NOMO-1 treated with dmso at 0.1 percent for 144 hours (cell line): ENCODE measurements around the gene ALG1L2.
"Not testable (repeated sequence)": the region's sequence is repeated elsewhere in the genome, so short reads cannot be mapped to it uniquely, and the experiment has no call there.

Experiments
- DNase-seq: peaks from one replicate; lab custom pipeline; 2025; ENCODE audit not compliant: unreplicated experiment; lab: John Stamatoyannopoulos, UW

ALG1L2 gene

GRCh38 chr3:130081351-130081881, at the start of gene ALG1L2:
Gene ALG1L2, plus strand, starts transcription at chr3:130081831. Its CDS starts 186 bp downstream, at chr3:130082017.
- no peak for DNase-seq

- DNase-seq = not testable (repeated sequence)
These were observed 44.4 kb upstream of the ALG1L2 start for GRCh38 chr3:130037126-130037815.

- DNase-seq = not testable (repeated sequence)
These were observed 38.9 kb upstream of the ALG1L2 start for GRCh38 chr3:130042736-130043135.

GRCh38 chr3:130043658-130044057, 38.0 kb upstream of the ALG1L2 start:
- not testable (repeated sequence) for DNase-seq

- no peak for DNase-seq
These were observed 37.3 kb upstream of the ALG1L2 start for GRCh38 chr3:130044370-130044769.

- no peak for DNase-seq
These were observed 32.9 kb upstream of the ALG1L2 start for GRCh38 chr3:130048726-130049125.

GRCh38 chr3:130052366-130052765, 29.3 kb upstream of the ALG1L2 start:
- not testable (repeated sequence) for DNase-seq

- DNase-seq = not testable (repeated sequence)
These were observed 28.7 kb upstream of the ALG1L2 start for GRCh38 chr3:130052965-130053364.

GRCh38 chr3:130057536-130058266, 23.9 kb upstream of the ALG1L2 start:
- not testable (repeated sequence) for DNase-seq

- not testable (repeated sequence) for DNase-seq
These were observed 23.4 kb upstream of the ALG1L2 start for GRCh38 chr3:130058267-130058657.

- not testable (repeated sequence) for DNase-seq
These were observed 22.9 kb upstream of the ALG1L2 start for GRCh38 chr3:130058716-130059115.

GRCh38 chr3:130059162-130059561, 22.5 kb upstream of the ALG1L2 start:
- DNase-seq = not testable (repeated sequence)

- DNase-seq = no peak
These were observed 8.0 kb upstream of the ALG1L2 start for GRCh38 chr3:130073582-130073981.

GRCh38 chr3:130077636-130078035, 4.0 kb upstream of the ALG1L2 start:
- DNase-seq = no peak

- not testable (repeated sequence) for DNase-seq
These were observed 1.9 kb downstream of the ALG1L2 start for GRCh38 chr3:130083363-130084090.

GRCh38 chr3:130084436-130084980, 2.9 kb downstream of the ALG1L2 start:
- DNase-seq = no peak

GRCh38 chr3:130085881-130086280, 4.2 kb downstream of the ALG1L2 start:
- no peak for DNase-seq

- DNase-seq = peak; percentile 41
These were observed 5.0 kb downstream of the ALG1L2 start for GRCh38 chr3:130086628-130087027.

- DNase-seq = no peak
These were observed 6.4 kb downstream of the ALG1L2 start for GRCh38 chr3:130088061-130088460.

- DNase-seq = not testable (repeated sequence)
These were observed 9.1 kb downstream of the ALG1L2 start for GRCh38 chr3:130090681-130091080.

GRCh38 chr3:130091958-130092357, 10.3 kb downstream of the ALG1L2 start:
- DNase-seq = no peak
